Upper lobe of right lung (tissue), 1 donor: ENCODE data around the gene CSPG5. TPM values are rescaled to one million over a fixed set of nuclear protein-coding genes. Genes with fewer than 3 reads are reported as not detected.

ENCODE experiments used
- ATAC-seq: fragments of 200-7000 bp; cut with Tn5 transposase; one replicate; pipeline ENCODE4 v1.9.1; 2020; ENCODE audit warnings: mild to moderate bottlenecking, moderate library complexity
- DNase-seq: peaks from one replicate; pipeline ENCODE4 v3.0.0-alpha.2; 2020
- H3K27ac ChIP-seq: fragments of 200-600 bp; one replicate; pipeline ENCODE4 v1.8.0; 2022
- H3K27me3 ChIP-seq: fragments of 200-600 bp; one replicate; pipeline ENCODE4 v1.8.0; 2022; ENCODE audit warnings: mild to moderate bottlenecking
- H3K36me3 ChIP-seq: fragments of 200-600 bp; one replicate; pipeline ENCODE4 v1.8.0; 2022
- H3K4me1 ChIP-seq: fragments of 200-600 bp; one replicate; pipeline ENCODE4 v1.8.0; 2022
- H3K4me3 ChIP-seq: fragments of 200-600 bp; one replicate; pipeline ENCODE4 v1.8.0; 2022; ENCODE audit warnings: mild to moderate bottlenecking
- H3K9me3 ChIP-seq: fragments of 200-600 bp; one replicate; pipeline ENCODE4 v1.8.0; 2022
- CTCF ChIP-seq: fragments of 200-600 bp; IDR thresholded peaks from one replicate; pipeline ENCODE4 v1.8.0; 2022; ENCODE audit warnings: antibody characterized with exemption
- intact Hi-C: fragments of 100-400 bp; cut with DNase I; formaldehyde crosslinking; loops from one replicate; pipeline ENCODE4 v1.11.0; 2022
- total RNA-seq: library from RNA; stranded (reverse); fragmentation: NEBNext Ultra II Directional; extraction: Animal tissue kit (Norgen Biotek cat#: 25700); gene quantifications from one replicate; pipeline ENCODE4 v1.2.1, GENCODE V29; 2021
- donor health status: DM: no; HTN: yes; CAD: no; lungs with severe emphysema.

Gene CSPG5
- total RNA-seq, 1 donor from 2014 or later = 5.4 TPM

- Histone ChIP-seq H3K4me1 (no peaks in the 10 kb centered on the region), H3K27me3 (no peaks in the 10 kb centered on the region), H3K27ac (no peak overlapping the region), H3K9me3 (no peaks in the 10 kb centered on the region), H3K4me3 (no peak overlapping the region), H3K36me3 (no peaks in the 10 kb centered on the region)
- DNase-seq (no peak), ATAC-seq (no peak)
- TF ChIP-seq CTCF = no peak
- intact Hi-C loops = no loop called here
Observed at GRCh38 chr3:47536221-47536891, 42.3 kb downstream of the CSPG5 start.

GRCh38 chr3:47533996-47534454 lies 44.6 kb downstream of the CSPG5 start:
- Histone ChIP-seq H3K4me3 (no peak overlapping the region), H3K36me3 (no peaks in the 10 kb centered on the region), H3K27me3 (no peaks in the 10 kb centered on the region), H3K9me3 (no peaks in the 10 kb centered on the region), H3K4me1 (no peaks in the 10 kb centered on the region), H3K27ac (no peak overlapping the region)
- no peak for TF ChIP-seq CTCF
- ATAC-seq (no peak), DNase-seq (no peak)
- intact Hi-C loops = no loop called here

GRCh38 chr3:47533481-47533880 lies 45.2 kb downstream of the CSPG5 start:
- DNase-seq (no peak), ATAC-seq (no peak)
- H3K9me3 ChIP-seq = no peaks in the 10 kb centered on the region
- no peaks in the 10 kb centered on the region for H3K36me3 ChIP-seq
- H3K27me3 ChIP-seq = no peaks in the 10 kb centered on the region
- intact Hi-C loops = no loop called here
- no peak overlapping the region for H3K27ac ChIP-seq
- H3K4me3 ChIP-seq = no peak overlapping the region
- no peak for TF ChIP-seq CTCF
- no peaks in the 10 kb centered on the region for H3K4me1 ChIP-seq

GRCh38 chr3:47527952-47528725 lies 50.5 kb downstream of the CSPG5 start:
- Histone ChIP-seq H3K4me1 (no peaks in the 10 kb centered on the region), H3K27ac (no peak overlapping the region), H3K4me3 (no peak overlapping the region), H3K27me3 (no peaks in the 10 kb centered on the region), H3K36me3 (no peaks in the 10 kb centered on the region), H3K9me3 (no peaks in the 10 kb centered on the region)
- intact Hi-C loops = no loop called here
- ATAC-seq (no peak), DNase-seq (no peak)
- no peak for TF ChIP-seq CTCF

- no peak for TF ChIP-seq CTCF
- DNase-seq = no peak
- Histone ChIP-seq H3K4me3 (no peak overlapping the region), H3K36me3 (no peaks in the 10 kb centered on the region), H3K27me3 (no peaks in the 10 kb centered on the region), H3K27ac (no peak overlapping the region), H3K9me3 (no peaks in the 10 kb centered on the region), H3K4me1 (peaks cover 5% of the 10 kb centered on the region)
- intact Hi-C loops = no loop called here
- ATAC-seq = no peak
Observed at GRCh38 chr3:47525617-47526016, 53.0 kb downstream of the CSPG5 start.
